Sigmoid colon (tissue), 7 donors: ENCODE measurements around the gene MUC5B. TPM values are rescaled to one million over a fixed set of nuclear protein-coding genes. Genes with fewer than 3 reads are reported as not detected.

ENCODE experiments used
- DNase-seq: peaks from one replicate; pipeline ENCODE4 v3.0.0-alpha.2; 2019
- H3K27ac ChIP-seq, 4 donors: fragments of 200-600 bp; sonication (generic); one replicate each; pipeline ENCODE4 v1.5.1; 2016 to 2019; ENCODE audit warnings: mild to moderate bottlenecking in 1 of 4
- H3K27me3 ChIP-seq, 3 donors: fragments of 200-600 bp; sonication (generic); one replicate each; pipeline ENCODE4 v1.5.1; 2019; ENCODE audit warnings: mild to moderate bottlenecking in 1 of 3
- H3K36me3 ChIP-seq, 4 donors: fragments of 200-600 bp; sonication (generic); one replicate each; pipeline ENCODE4 v1.5.1; 2016 to 2019
- H3K4me1 ChIP-seq, 4 donors: fragments of 200-600 bp; sonication (generic); one replicate each; pipeline ENCODE4 v1.5.1; 2017 to 2019
- H3K4me3 ChIP-seq, 4 donors: fragments of 200-600 bp; sonication (generic); one replicate each; pipeline ENCODE4 v1.5.1; 2017 to 2019; ENCODE audit warnings: mild to moderate bottlenecking in 2 of 4, moderate library complexity in 1 of 4
- H3K9me3 ChIP-seq, 4 donors: fragments of 200-600 bp in 3 of 4; sonication (generic) in 3 of 4; one replicate each; pipeline versions ENCODE4 v1.5.1 to v1.6.1; 2013 to 2019
- CTCF ChIP-seq, 4 experiments: fragments of 450-650 bp in 3 of 4; fragments of 200-600 bp in 1 of 4; IDR thresholded peaks; one replicate each; pipeline ENCODE4 v1.5.1; 2016 to 2019; ENCODE audit warnings: antibody characterized with exemption in 4 of 4, mild to moderate bottlenecking in 3 of 4, moderate library complexity in 2 of 4
- EP300 ChIP-seq, 4 donors: sonication (generic); formaldehyde crosslinking; IDR thresholded peaks; one replicate each; pipeline ENCODE4 v1.6.1; 2017; ENCODE audit warnings: antibody characterized with exemption in 4 of 4
- POLR2A ChIP-seq, 2 donors: fragments of 450-650 bp; IDR thresholded peaks; one replicate each; pipeline ENCODE4 v1.6.1; 2016; ENCODE audit warnings: antibody characterized with exemption in 2 of 2, mild to moderate bottlenecking in 2 of 2, moderate library complexity in 2 of 2
- POLR2AphosphoS5 ChIP-seq, 4 donors: sonication (generic); formaldehyde crosslinking; IDR thresholded peaks; one replicate each; pipeline ENCODE4 v1.6.1; 2017; ENCODE audit warnings: antibody characterized with exemption in 4 of 4
- WGBS, 2 donors: extraction: QIAGEN DNeasy Blood & Tissue Kit; methylation state at CpG; one replicate each; pipeline ENCODE4 v1.1.7; 2013; 5-methylcytosine and 5-hydroxymethylcytosine counted together
- intact Hi-C: fragments of 100-400 bp; cut with DNase I; formaldehyde crosslinking; loops from one replicate; pipeline ENCODE4 v1.15.1; 2023
- polyA plus RNA-seq, 3 donors: library from polyadenylated mRNA; stranded (reverse); fragments of 200-250 nt; gene quantifications; one replicate each; pipeline ENCODE4 v1.2.3, GENCODE V29; 2013
- total RNA-seq, 4 donors: library from RNA; depleted of rRNA; stranded (reverse); fragments of >200 nt; gene quantifications; one replicate each; pipeline ENCODE4 v1.1.0, GENCODE V29; 2016
- donor health status: healthy with polysubstance abuse.
- donor health status: Bipolar disorder and iron deficiency.
- donor health status: healthy.

MUC5B gene
- total and polyA plus RNA-seq, 7 donors: 0.83 to 131 (median 2.8) TPM; not detected in 3

GRCh38 chr11:1305501-1306056 is 82.7 kb downstream of the MUC5B start:
- Histone ChIP-seq H3K9me3 (no peaks in the 10 kb centered on the region), H3K27ac (peak overlapping the region in 2 of 4 donors; percentile 5 to 18), H3K4me3 (no peak overlapping the region), H3K27me3 (no peaks in the 10 kb centered on the region), H3K4me1 (peaks cover 0 to 77% (median 69%) of the 10 kb centered on the region in 4 donors), H3K36me3 (peaks cover 0 to 16% (median 2%) of the 10 kb centered on the region in 4 donors)
- intact Hi-C loops: loop anchor here (5.0 to 10.0 kb wide), 2 partner anchors 77 to 199 kb away; no protein-coding TSS in a partner anchor
- DNase-seq: no peak
- TF ChIP-seq EP300 (IDR thresholded peaks at IDR 0.05) (no peak), POLR2A (IDR thresholded peaks at IDR 0.05) (no peak), POLR2AphosphoS5 (IDR thresholded peaks at IDR 0.05) (no peak), CTCF (IDR thresholded peaks at IDR 0.05) (no peak)
- WGBS, 2 donors: 74 to 88% methylated on average over 27 of the region's 27 CpGs

GRCh38 chr11:1306186-1307162 is 83.6 kb downstream of the MUC5B start:
- peaks cover 0 to 16% (median 2%) of the 10 kb centered on the region in 4 donors for H3K36me3 ChIP-seq
- WGBS, 2 donors: 93 to 94% methylated on average over 30 of the region's 30 CpGs
- H3K27me3 ChIP-seq: no peaks in the 10 kb centered on the region
- H3K9me3 ChIP-seq: no peaks in the 10 kb centered on the region
- DNase-seq: no peak
- H3K4me3 ChIP-seq: no peak overlapping the region
- no peak overlapping the region for H3K27ac ChIP-seq
- TF ChIP-seq CTCF (IDR thresholded peaks at IDR 0.05) (no peak), EP300 (IDR thresholded peaks at IDR 0.05) (no peak), POLR2AphosphoS5 (IDR thresholded peaks at IDR 0.05) (no peak), POLR2A (IDR thresholded peaks at IDR 0.05) (no peak)
- H3K4me1 ChIP-seq: peaks cover 0 to 77% (median 72%) of the 10 kb centered on the region in 4 donors
- intact Hi-C loops: loop anchor here (5.0 to 10.0 kb wide), 2 partner anchors 76 to 198 kb away; no protein-coding TSS in a partner anchor

- peaks cover 0 to 74% (median 69%) of the 10 kb centered on the region in 4 donors for H3K4me1 ChIP-seq
- 68 to 78% methylated on average over 21 of the region's 21 CpGs for WGBS, 2 donors
- DNase-seq: no peak
These were observed 84.5 kb downstream of the MUC5B start for GRCh38 chr11:1307163-1307870.

More at GRCh38 chr11:1307163-1307870, 84.5 kb downstream of the MUC5B start:
- intact Hi-C loops: loop anchor here (5.0 to 10.0 kb wide), 2 partner anchors 75 to 197 kb away; no protein-coding TSS in a partner anchor
- no peaks in the 10 kb centered on the region for H3K27me3 ChIP-seq
- no peaks in the 10 kb centered on the region for H3K9me3 ChIP-seq
- H3K27ac ChIP-seq: no peak overlapping the region
- H3K4me3 ChIP-seq: no peak overlapping the region
- H3K36me3 ChIP-seq: peaks cover 0 to 16% (median 2%) of the 10 kb centered on the region in 4 donors
- TF ChIP-seq EP300 (IDR thresholded peaks at IDR 0.05): no peak
- TF ChIP-seq POLR2A (IDR thresholded peaks at IDR 0.05): no peak
- no peak for TF ChIP-seq CTCF (IDR thresholded peaks at IDR 0.05)
- TF ChIP-seq POLR2AphosphoS5 (IDR thresholded peaks at IDR 0.05): no peak
